HG03442 (cell line): ENCODE data around the gene ERAP2.
"Not testable (repeated sequence)": the region's sequence is repeated elsewhere in the genome, so short reads cannot be mapped to it uniquely, and the experiment has no call there.

Experiments used
- ATAC-seq: cut with Tn5 transposase; IDR thresholded peaks from one replicate; pipeline ENCODE4 v1.9.1; 2021; ENCODE audit warnings: mild to moderate bottlenecking, moderate library complexity; ENCODE audit not compliant: unreplicated experiment

Gene ERAP2

DNA sequence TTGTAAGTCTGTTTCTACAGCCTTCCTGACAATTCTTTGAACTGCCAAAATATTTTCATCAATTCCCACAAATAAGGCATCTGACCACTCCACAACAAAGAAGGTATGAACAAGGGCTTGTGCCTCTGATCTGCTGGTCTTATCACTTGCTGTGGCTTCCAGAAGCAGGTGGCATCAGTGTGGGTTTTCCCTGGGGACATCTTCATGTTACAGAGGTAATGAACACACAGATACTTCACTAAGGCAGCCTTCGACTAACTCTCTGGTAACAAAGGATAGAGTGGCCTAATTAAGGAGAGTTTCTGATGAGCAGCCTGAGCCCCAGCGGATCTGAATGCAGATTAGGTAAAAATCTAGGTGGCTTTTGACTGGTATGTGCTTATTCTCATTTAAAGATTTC lies 15.2 kb upstream of the ERAP2 start:
- ATAC-seq = peak; percentile 72

DNA sequence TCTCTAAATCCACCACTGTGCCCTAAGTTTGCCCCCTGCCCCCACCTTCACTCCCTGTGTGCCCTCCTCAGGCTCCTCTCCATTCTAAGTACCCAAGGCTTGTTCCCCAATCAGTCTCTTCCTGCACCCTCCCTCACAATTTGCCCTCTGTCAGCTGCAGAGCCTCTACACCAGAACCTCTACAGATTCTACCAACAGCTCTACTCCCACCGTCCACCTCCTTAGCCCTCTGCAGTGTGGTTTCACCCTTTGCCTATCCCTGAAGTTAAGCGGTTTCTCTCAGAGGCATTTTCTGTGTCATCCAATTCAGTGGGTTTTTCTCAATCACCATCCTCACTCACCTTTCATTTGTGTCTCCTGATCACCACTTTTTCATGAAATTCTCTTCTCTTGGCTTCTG lies 13.2 kb upstream of the ERAP2 start:
- no peak for ATAC-seq

DNA sequence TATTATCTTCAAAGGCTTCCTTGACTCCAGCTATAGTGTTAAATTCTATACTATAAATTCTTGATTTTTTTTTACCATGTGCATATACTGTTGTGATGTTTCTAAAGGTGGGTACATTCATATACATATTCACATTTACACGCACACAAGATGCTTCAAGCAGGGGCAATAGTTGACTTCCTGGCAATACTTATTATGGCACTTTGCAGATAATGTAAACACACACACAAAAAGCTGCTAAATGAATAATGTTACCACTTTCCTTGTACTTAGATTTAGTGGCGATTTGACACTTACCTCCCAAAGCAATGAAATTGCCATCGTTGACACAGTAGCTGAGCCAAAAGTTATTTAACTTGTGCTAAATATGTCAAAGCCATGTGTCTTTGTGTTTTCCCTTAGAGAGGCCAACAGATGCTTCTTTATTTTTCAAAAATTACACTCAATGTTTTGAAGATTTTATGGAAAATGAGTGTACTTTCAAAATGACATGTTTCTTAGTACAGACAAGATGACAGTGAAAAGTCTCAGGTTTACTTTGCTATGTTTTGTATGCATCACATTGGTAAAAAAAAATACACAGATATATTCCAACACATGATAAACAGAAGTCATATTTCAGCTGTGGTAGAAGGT lies 12.2 kb upstream of the ERAP2 start:
- no peak for ATAC-seq

DNA sequence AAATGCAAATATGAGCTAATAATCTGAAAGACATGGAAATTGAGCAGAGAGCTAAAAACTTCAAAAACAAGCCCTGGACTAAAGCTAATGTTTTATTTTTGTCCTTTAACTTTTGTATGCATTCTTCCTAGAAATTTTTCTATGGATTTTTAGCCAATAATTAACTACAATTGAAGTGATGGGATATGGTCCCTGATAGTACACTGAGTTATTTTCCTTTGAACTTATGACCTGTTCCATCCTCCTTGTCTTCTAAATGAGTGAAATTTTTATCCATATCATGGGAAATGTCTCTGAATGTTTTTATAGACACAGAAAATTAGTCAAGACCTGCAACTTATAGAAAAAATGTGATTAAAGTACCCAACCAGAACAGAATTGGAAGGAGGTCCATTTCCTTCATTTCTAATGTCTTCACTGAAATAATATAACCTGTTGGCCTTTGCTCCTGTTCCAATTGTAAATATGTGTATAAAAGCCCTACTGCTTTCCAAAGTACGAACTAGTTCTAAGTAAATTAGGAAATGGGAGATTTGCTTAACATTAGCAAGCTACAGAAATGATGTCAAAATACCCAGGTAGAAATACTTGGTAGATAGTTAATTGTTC lies 11.3 kb upstream of the ERAP2 start:
- no peak for ATAC-seq

DNA sequence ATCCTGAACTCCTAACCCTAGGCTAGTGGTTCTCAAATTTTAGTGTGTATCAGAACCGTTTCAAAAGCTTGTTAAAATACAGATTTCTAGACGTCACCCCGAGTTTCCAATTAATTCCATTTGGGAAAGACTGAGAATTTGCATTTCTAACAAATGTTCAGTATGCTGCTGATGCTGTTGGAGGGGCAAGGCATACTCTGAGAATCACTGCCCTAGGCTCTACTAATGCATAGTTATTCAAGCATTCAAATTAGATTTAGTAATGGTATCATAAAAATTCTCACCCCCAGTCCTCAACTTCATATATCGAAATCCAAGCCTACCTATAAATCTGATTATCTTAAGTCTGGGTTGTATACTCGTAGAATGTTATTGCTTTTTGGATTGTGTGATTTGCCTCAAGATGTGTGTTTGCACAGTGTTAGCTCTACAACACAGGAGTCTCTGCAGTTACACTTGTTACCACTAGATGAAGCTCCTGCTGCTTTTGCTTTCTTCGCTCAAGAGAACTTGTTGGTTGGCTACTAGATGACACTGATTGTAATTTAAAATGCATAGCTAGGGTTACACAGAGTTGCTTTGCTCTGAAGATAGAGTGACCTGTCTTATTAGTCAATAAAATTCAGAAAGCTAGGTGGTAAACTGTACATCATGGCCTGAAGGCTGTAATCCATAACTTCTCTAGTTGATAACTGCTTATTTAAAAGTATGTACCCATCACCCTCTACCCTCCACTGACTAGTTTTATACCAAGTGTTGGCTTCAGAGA lies 7.5 kb upstream of the ERAP2 start:
- ATAC-seq = peak; percentile 82

DNA sequence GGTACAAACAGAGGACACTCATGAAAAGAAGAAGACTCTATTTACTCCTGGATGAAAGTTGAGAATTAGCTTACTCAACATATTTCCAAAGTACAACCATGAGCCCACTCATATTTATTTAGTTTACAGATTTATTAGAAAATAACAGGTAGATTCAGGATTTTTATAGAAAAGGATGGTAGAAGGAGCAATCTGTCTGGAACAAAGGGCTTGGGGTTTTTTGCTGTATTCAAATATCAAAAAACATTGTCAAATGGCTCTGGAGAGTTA lies 7.0 kb upstream of the ERAP2 start:
- no peak for ATAC-seq

DNA sequence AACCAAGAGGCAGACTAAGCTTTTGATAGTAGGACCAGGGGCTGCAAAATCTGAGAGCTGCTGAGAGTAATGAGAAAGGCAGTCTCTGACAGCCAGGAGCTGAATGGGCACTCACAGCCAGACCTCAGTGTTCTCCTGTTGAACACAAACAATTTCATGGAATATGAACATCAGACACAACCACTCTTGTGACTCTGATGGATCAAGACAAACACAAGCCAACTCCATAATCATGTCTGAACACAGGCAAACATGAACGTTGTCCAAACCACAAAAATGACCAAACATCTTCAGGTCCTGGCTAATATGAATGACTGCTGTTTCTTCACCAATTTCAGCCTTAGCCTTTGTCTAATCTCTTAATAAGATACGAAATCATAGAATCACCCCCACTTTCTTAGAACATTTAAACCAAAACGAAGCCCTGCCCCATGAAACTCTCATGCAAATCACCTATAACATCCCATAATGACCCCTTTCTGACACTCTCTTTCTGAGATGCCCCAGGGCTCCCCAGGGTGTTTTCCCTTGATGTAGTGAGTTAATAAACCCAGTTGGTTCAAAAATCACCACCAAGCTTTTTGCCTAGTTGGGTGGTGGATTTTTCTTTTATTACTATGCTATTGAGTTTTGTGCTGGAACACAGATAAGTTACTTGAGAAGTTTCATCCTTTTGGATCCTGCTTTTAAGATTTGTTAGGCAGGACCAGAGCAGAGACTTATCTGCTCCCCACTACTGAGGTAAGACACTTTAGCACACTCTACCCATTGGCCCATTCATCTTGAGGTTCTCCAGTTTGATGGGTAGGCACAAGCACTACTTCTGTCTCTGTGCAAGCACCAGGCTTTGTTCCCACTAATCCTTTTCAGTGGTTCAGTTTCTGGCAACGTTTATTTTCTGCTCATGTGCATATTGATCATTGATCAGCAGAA lies 5.9 kb upstream of the ERAP2 start:
- ATAC-seq = peak; percentile 78

DNA sequence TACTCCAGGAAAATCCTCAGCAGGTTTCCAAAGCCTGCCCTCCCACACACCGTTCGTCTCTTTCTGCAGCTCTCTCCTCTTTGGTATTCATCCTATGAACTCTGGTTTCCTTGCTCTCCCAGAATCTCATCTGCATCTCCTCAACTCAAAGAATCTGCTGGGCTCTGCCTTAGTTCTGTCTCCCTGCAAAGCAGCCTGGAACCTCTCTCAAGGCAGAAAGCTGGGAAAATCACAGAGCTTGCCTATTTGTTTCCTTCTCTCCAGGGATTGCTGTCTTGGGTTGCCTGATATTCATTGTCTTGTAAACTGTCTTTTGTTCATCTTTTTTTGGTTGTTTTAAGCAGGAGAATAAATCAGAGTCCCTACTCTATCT lies 5.3 kb upstream of the ERAP2 start:
- no peak for ATAC-seq

DNA sequence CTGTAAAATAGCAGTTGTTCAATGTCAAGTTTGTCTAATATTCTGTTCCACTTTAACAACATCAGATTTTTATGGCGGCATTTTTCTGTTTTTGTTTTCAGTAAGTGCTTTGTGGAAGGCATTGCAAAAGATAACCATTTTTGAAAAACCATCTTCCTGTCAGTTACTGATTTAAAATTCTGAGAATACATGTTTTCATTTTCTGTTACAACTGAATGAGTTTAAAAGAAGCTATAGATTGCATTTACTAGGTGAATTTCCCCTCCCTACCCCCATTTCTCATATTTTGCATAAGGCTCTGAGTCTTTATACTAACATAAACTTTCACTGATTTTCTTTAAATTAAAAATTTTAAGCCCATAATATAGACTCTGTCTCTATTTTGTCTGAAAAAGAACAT lies 4.6 kb upstream of the ERAP2 start:
- no peak for ATAC-seq

DNA sequence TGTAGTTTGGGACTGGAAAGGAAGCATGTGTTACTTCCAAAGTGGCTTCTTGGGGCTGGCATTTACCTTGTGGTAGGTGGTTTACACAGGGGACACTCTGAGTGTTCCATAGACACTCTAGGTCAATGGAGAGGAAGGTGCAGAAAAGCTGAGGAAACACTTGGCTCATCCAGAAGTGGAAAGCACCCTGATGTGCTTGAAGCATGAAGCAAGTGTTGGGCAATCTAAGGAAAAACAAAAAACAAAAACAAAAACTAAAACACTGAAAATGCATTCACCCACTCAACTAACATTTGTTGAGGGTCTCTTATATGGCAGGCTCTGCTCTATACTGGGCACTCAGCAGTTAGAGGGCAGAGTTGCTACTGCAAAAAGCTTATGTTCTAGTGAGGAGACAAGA lies 2.9 kb upstream of the ERAP2 start:
- no peak for ATAC-seq

DNA sequence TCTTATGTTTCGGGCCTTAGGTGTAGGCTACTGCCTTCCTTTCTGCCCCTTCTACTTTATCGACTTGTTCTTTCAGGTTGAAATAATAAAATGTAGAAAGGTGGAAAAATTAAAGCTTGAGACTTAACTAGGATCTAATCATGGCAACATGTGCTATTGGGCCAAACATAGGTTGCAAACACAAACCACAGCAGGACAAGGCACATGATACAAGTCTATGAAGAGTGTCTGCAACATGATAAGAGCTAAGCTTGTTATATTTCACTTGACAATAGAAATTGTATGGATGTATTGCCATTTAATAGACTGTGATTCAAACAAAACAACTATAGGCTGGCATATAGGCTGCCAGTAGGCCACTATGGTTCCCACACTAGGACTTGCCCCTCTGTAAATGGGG lies 1.7 kb upstream of the ERAP2 start:
- ATAC-seq = no peak

DNA sequence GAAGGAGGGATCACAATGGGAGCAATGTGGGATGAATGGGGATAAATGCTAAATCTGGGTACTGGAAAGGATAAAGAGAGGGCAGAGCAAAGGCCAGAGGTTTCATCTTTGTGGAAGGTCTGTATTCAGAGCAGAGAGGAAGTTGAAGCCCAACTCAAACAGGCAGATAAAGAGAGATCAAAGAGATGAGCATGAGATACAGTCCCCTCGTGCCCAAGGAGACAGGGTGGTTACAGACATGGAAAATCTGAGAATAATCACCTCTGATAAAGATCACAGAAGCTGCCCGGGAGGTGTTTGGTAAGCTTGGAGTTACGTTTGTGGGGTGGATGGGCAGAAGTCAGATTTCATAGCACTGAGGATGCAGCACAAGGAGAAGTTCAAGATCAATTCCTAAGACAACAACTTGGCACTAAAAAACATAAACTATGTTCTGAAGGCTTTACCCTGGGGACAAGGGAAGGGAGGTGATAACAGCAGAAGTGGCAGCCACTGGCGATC lies 459 bp upstream of the ERAP2 start:
- peak; percentile 6 for ATAC-seq

DNA sequence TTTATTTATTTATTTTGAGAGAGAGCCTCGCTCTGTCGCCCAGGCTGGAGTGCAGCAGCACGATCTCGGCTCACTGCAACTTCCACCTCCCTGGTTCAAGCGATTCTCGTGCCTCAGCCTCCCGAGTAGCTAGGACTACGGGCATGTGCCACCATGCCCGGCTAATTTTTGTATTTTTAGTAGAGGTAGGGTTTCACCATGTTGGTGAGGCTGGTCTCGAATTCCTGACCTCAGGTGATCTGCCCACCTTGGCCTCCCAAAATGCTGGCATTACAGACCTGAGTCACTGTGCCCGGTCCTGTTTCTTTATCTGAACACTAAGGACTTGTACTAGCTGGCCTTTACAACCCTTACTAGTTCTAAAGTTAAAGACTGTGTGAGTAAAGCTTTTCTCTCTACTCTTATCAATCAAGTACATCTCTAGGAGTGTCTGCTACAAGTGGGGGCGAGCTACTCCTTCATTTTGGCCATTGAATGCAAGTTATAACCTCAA lies 723 bp downstream of the ERAP2 start:
- not testable (repeated sequence) for ATAC-seq

DNA sequence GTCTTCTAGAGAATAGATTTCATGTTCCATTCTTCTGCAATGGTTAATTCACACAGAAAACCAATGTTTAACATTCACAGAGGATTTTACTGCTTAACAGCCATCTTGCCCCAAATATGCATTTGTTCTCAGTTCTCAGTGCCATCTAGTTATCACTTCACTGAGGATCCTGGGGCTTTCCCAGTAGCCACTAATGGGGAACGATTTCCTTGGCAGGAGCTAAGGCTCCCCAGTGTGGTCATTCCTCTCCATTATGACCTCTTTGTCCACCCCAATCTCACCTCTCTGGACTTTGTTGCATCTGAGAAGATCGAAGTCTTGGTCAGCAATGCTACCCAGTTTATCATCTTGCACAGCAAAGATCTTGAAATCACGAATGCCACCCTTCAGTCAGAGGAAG lies 3.4 kb downstream of the ERAP2 start:
- ATAC-seq = no peak

DNA sequence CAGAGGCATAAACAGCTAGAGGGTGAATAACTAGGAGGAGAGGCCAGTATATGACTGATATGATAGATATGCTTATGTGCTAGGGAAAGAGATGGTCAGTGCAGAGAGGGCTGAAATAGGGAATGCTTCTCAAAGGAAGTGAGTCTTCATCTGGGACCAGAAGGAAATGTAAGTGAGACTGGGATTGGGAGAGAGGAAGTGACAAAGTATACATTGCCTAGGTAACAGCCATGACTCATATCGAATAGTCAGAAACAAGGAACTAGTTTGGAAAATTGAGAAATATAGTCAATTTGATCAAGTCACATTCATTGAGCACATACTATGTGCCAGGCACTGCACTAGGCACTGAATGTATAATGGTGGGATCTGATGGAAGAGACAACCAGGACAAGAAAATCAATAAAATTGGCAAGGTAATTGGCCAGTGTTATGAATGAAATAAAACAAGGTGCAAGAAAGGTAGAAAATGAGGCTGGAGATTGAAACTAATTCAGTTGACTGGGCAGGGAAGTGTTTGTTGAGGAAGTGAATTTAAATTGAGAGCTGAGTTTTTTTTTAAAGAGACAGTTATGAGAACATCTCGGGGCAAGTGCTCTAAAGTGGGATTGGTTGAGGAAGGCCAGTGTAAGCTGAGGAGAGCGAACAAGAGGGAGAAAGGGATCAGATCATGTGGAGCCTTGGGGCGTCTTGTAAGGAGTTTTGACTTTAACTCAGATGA lies 4.3 kb downstream of the ERAP2 start:
- ATAC-seq = no peak

DNA sequence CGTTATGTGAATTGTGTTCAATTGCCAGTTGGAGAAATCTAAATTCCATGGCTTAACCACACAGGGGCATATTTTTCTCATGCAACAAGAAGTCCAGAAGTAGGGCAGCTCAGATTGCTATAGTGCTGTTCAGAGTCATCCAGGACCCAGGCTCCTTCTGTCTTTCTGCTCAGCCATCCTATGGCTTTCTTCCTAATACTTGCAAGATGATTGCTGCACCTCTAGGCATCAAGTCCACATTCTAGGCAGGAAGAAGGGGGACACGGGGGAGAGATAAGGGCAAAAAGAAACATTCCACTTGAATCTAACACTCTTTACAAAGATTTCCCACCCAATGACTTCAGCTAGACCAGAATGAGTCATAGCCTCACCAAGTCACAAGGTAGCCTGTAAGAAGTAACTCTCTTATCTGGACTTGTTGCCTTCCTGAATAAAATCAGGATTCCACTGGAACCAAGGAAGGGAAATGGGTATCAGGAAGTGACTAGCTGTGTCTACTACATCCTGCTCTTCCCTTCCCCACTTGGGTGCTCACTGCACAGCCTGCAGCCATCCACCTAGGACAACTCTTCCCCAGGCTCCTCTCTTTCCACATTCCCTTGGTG lies 5.3 kb downstream of the ERAP2 start:
- no peak for ATAC-seq

DNA sequence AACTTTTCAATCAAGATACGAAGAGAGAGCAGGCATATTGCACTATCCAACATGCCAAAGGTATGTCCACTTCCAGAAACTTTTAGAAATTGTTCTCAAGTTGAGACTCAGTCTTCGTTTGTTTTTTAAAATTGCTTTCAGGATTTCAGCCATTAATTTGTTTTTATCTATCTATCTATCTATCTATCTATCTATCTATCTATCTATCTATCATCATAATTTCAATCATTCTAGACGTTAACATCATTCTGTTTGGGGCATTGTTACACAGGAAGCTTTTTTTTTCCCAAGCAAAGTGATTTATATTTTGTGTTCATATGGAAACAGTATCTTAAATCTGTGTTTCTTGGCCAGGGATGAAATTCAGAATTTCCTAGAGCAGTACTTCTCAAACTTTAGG lies 7.6 kb downstream of the ERAP2 start:
- no peak for ATAC-seq

DNA sequence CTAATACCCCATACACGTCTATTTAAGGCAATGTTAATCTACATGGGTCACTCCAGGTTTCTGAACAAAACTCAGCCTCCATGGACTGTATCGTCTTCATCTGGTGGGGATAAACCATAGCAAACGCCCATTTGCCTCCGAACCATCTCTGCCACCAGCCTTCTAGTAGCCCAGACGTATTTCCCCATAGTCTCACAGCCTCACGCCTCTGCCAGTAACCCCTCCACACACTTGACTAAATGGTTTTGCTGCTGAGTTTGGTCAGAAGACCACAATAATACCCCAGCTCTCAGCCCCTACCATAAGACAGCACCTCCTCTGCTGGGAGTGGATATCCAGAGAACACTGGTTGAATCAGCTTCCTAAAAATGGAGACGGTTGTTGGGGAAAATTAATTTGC lies 8.7 kb downstream of the ERAP2 start:
- ATAC-seq = no peak

DNA sequence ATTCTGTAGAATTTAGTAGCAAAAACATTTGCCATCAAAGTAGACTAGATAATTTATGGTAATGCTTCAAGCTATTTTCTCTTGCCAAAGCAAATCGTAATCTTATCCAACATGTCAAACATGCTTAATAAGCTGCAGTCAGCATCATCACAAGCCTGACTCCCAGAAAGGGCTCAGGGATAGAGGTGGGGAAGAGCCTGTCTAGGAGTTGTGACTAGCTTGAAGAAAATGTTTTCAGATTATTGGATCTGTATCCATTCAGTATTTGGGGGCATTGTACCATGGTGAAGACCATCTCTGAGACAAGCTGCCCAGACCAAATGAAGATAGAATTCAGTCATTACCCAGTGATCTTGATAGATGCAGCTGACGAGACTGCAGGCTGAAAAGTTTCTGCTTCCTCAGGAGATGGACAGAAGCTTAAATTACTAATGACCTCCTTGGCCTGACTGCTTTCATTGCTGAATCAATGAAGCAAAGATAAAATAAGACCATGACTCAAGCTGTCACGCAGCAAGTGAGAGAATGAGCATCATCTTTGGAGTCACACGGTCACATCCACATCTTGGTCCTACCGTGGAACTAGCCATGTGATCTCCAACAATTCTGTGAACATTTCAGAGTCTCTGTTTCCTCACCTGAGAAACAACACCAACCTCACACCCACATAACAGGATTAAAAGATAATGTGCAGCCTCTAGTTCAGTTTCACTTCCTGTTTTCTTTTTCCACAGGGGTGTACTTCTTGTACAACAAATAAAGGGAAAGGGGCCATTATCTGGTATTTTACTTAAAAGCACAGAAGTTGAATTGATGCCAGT lies 9.4 kb downstream of the ERAP2 start:
- ATAC-seq = peak; percentile 90
